ENCODE measurements around the gene KPNA6. TPM values are rescaled to one million over a fixed set of nuclear protein-coding genes. Genes with fewer than 3 reads are reported as not detected.

KPNA6 gene
- polyA plus RNA-seq, 1 of the 3 experiments (the other 2 are of a cell fraction) = 13.1 TPM

DNA sequence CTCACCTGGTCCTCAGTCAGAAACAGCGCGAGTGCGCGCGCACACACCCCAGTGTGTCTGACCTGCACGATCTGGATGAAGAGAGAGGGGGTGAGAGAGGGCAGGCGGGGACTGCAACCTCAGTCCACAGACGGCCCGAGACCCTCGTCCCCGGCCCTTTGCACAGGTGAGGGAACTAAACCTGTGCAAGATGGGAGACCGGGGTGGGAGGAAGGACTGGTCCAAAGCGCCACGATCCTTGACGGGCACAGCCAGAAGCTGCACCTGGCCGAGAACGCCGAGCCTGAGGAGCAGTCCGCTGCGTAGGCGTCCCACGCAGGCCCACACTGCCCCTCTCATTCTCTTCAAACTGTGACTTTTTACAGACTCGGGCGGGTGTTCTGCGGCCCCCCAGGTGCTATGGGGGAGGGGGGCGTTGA lies 97.1 kb downstream of the KPNA6 start:
- Histone ChIP-seq H3K79me2 (ENCODE audit: insufficient read depth) (peaks cover 4% of the 10 kb centered on the region; the same call in 1 of the 2 replicates), H3K9me3 (no peaks in the 10 kb centered on the region), H3K4me1 (ENCODE audit: control insufficient read depth in 1 of 2, insufficient read depth in 2 of 2, low read depth in 1 of 2, low read length in 1 of 2) (peaks cover 2 to 39% of the 10 kb centered on the region in 2 experiments; a peak in 2 of 4 replicates), H3K9ac (peak overlapping the region; percentile 82), H3K27ac (ENCODE audit: low read depth in 2 of 2, low read length in 1 of 2) (peak overlapping the region in 1 of 2 experiments; percentile 6; a peak in 2 of 4 replicates), H2AFZ (ENCODE audit: low read depth) (no peak overlapping the region), H3K36me3 (replicated peaks in 1 of 2; ENCODE audit: control insufficient read depth in 1 of 2, insufficient read depth in 2 of 2, low read length in 1 of 2) (peaks cover 0 to 5% of the 10 kb centered on the region in 2 experiments), H3K27me3 (ENCODE audit: insufficient read depth) (no peaks in the 10 kb centered on the region), H3K9me2 (no peaks in the 10 kb centered on the region), H4K20me1 (ENCODE audit: insufficient read depth) (no peaks in the 10 kb centered on the region), H3K4me3 (ENCODE audit: low read depth in 2 of 2, low read length in 1 of 2) (peak overlapping the region; percentile 65 to 89), H3K4me2 (peak overlapping the region; percentile 95), H3F3A (replicated peaks; ENCODE audit: insufficient read depth) (peaks cover 5% of the 10 kb centered on the region)
- DNase-seq = peak; percentile 39
- POLR2A ChIA-PET = interaction anchor here (0.6 to 2.4 kb wide), 2 partner anchors 11 to 18 kb away, joined by 3 to 10 read pairs; no protein-coding TSS in a partner anchor
- WGBS (ENCODE audit: low lambda C conversion rate) = 38% methylated on average over 20 of the region's 26 CpGs
- TF ChIP-seq SIN3A (IDR thresholded peaks at IDR 0.05; ENCODE audit: borderline replicate concordance, low read depth, low read length) (no peak), TAF1 (IDR thresholded peaks at IDR 0.05; ENCODE audit: borderline replicate concordance, low read depth, low read length) (no peak), ELF1 (IDR thresholded peaks at IDR 0.05) (no peak)
- CTCF ChIA-PET = interaction anchor here (0.6 to 5.5 kb wide), 4 partner anchors 11 to 180 kb away, joined by 3 to 39 read pairs (median 4); no protein-coding TSS in a partner anchor

DNA sequence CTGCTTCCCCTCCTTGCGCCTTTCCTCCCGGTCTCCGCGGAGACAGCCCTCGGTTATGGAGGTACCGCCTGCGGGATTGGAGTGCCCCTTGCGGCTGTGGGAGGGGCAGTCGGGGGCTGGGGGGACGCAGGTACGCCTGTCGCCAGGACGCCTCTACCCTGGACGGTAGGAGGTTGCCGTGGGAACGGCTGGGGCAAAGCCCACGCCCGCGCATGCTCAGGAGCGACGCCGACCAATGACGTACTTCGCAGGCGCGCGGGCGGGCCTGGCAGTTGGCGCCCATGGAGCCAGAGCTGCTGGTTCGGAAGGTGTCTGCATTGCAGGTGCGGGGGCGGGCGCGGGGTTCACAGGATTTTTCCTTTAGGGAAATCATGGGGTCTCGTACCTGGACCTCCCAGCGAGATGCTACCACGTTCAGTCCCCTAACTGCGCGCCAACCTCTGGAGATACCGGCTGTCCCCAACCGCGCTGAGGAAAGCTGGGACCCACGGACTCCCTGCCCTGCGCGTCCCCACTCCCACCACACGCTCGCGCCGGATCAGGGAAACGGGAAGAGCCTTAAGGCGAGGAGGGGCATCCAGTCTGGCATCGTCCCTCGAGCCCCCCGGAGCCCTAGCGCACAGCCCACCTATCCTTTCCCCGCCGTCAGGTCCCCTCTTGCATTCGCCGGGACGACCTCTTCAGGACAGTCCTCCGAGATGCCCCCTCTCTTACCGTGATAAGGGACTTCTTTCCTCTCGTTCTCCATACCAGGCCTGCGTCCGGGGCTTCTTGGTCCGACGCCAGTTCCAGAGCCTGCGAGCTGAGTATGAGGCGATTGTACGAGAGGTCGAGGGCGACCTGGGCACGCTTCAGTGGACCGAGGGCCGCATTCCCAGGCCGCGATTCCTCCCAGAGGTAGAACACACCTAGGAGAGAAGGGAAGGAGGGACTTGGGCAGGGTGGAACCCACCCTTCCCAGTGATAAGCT lies 97.8 kb downstream of the KPNA6 start, which contains the start of gene IQCC:
Gene IQCC (plus strand): TSS at position 271 of the 970 bp plus-strand sequence. CDS start 11 bp downstream, at position 282.
- 1% methylated on average over 35 of the region's 77 CpGs for WGBS (ENCODE audit: low lambda C conversion rate)
- H2AFZ ChIP-seq (ENCODE audit: low read depth) = no peak within 1 kb of the TSS
- peak; percentile 96 for DNase-seq
- peak within 1 kb of the TSS; percentile 95 for H3K4me2 ChIP-seq
- H3K4me3 ChIP-seq (ENCODE audit: low read depth in 2 of 2, low read length in 1 of 2) = peak within 1 kb of the TSS; percentile 65 to 89
- POLR2A ChIA-PET = interaction anchor here (0.6 to 2.4 kb wide), 3 partner anchors 11 to 26 kb away, joined by 3 to 10 read pairs (median 6); partner anchors contain the start of gene TXLNA
- H3K36me3 ChIP-seq (replicated peaks in 1 of 2; ENCODE audit: control insufficient read depth in 1 of 2, insufficient read depth in 2 of 2, low read length in 1 of 2) = peaks cover 0 to 5% of the 10 kb centered on the region in 2 experiments
- H3K9me3 ChIP-seq = no peaks in the 10 kb centered on the region
- H3K27me3 ChIP-seq (ENCODE audit: insufficient read depth) = no peaks in the 10 kb centered on the region
- peaks cover 4% of the 10 kb centered on the region; the same call in 1 of the 2 replicates for H3K79me2 ChIP-seq (ENCODE audit: insufficient read depth)
- no peaks in the 10 kb centered on the region for H4K20me1 ChIP-seq (ENCODE audit: insufficient read depth)
- no peaks in the 10 kb centered on the region for H3K9me2 ChIP-seq
- CTCF ChIA-PET = interaction anchor here (1.0 to 5.5 kb wide), 5 partner anchors 10 to 195 kb away, joined by 3 to 39 read pairs (median 4); no protein-coding TSS in a partner anchor
- peak within 1 kb of the TSS; percentile 82 for H3K9ac ChIP-seq
- no peaks in the 10 kb centered on the region for H3F3A ChIP-seq (replicated peaks; ENCODE audit: insufficient read depth)
- H3K4me1 ChIP-seq (ENCODE audit: control insufficient read depth in 1 of 2, insufficient read depth in 2 of 2, low read depth in 1 of 2, low read length in 1 of 2) = peaks cover 0 to 36% of the 10 kb centered on the region in 2 experiments; a peak in 2 of 4 replicates
- H3K27ac ChIP-seq (ENCODE audit: low read depth in 2 of 2, low read length in 1 of 2) = peak within 1 kb of the TSS; percentile 6 to 62; a peak in 2 of 4 replicates
- TF ChIP-seq RXRA (IDR thresholded peaks at IDR 0.05; ENCODE audit: borderline replicate concordance, low read depth) (no peak), ELF1 (IDR thresholded peaks at IDR 0.05) (no peak), RCOR1 (IDR thresholded peaks at IDR 0.05; ENCODE audit: low read length) (no peak), FOSL2 (IDR thresholded peaks at IDR 0.05; ENCODE audit: borderline replicate concordance, low read depth) (no peak), RFX5 (IDR thresholded peaks at IDR 0.05; ENCODE audit: low read length) (no peak), CHD2 (IDR thresholded peaks at IDR 0.05; ENCODE audit: low read length, partially characterized antibody) (no peak), JUND (IDR thresholded peaks at IDR 0.05) (no peak), SIN3A (IDR thresholded peaks at IDR 0.05; ENCODE audit: borderline replicate concordance, low read depth, low read length) (peak; percentile 38; the same call in 1 of the 2 replicates), SMC3 (IDR thresholded peaks at IDR 0.05; ENCODE audit: low read depth, low read length) (no peak), YY1 (IDR thresholded peaks at IDR 0.05; ENCODE audit: low read depth) (0 out of 2 replicates have a peak, but pooled peaks have one; percentile 36), TAF1 (IDR thresholded peaks at IDR 0.05; ENCODE audit: borderline replicate concordance, low read depth, low read length) (peak; percentile 62), MEF2A (IDR thresholded peaks at IDR 0.05; ENCODE audit: borderline replicate concordance, low read depth) (no peak), RAD21 (IDR thresholded peaks at IDR 0.05; ENCODE audit: low read length) (no peak), FOXM1 (IDR thresholded peaks at IDR 0.05; ENCODE audit: low read depth) (no peak), EP300 (IDR thresholded peaks at IDR 0.05; ENCODE audit: borderline replicate concordance in 1 of 2, low read depth in 1 of 2, low read length in 1 of 2) (no peak), NRF1 (IDR thresholded peaks at IDR 0.05; ENCODE audit: low read depth, low read length) (peak; percentile 93), EZH2phosphoT487 (IDR thresholded peaks at IDR 0.05; ENCODE audit: borderline replicate concordance, low read depth) (no peak)
- TF ChIP-seq, protein P1, sequence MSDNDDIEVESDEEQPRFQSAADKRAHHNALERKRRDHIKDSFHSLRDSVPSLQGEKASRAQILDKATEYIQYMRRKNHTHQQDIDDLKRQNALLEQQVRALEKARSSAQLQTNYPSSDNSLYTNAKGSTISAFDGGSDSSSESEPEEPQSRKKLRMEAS (IDR thresholded peaks at IDR 0.05; ENCODE audit: low read depth) = peak; percentile 43; the same call in 1 of the 2 replicates
- TF ChIP-seq, protein P2, sequence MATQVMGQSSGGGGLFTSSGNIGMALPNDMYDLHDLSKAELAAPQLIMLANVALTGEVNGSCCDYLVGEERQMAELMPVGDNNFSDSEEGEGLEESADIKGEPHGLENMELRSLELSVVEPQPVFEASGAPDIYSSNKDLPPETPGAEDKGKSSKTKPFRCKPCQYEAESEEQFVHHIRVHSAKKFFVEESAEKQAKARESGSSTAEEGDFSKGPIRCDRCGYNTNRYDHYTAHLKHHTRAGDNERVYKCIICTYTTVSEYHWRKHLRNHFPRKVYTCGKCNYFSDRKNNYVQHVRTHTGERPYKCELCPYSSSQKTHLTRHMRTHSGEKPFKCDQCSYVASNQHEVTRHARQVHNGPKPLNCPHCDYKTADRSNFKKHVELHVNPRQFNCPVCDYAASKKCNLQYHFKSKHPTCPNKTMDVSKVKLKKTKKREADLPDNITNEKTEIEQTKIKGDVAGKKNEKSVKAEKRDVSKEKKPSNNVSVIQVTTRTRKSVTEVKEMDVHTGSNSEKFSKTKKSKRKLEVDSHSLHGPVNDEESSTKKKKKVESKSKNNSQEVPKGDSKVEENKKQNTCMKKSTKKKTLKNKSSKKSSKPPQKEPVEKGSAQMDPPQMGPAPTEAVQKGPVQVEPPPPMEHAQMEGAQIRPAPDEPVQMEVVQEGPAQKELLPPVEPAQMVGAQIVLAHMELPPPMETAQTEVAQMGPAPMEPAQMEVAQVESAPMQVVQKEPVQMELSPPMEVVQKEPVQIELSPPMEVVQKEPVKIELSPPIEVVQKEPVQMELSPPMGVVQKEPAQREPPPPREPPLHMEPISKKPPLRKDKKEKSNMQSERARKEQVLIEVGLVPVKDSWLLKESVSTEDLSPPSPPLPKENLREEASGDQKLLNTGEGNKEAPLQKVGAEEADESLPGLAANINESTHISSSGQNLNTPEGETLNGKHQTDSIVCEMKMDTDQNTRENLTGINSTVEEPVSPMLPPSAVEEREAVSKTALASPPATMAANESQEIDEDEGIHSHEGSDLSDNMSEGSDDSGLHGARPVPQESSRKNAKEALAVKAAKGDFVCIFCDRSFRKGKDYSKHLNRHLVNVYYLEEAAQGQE (IDR thresholded peaks at IDR 0.05; ENCODE audit: low read depth, low read length) = 0 out of 2 replicates have a peak, but pooled peaks have one; percentile 3
- TF ChIP-seq, protein P3, sequence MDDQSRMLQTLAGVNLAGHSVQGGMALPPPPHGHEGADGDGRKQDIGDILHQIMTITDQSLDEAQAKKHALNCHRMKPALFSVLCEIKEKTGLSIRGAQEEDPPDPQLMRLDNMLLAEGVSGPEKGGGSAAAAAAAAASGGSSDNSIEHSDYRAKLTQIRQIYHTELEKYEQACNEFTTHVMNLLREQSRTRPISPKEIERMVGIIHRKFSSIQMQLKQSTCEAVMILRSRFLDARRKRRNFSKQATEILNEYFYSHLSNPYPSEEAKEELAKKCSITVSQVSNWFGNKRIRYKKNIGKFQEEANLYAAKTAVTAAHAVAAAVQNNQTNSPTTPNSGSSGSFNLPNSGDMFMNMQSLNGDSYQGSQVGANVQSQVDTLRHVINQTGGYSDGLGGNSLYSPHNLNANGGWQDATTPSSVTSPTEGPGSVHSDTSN (IDR thresholded peaks at IDR 0.05) = peak; percentile 26; the same call in 1 of the 2 replicates
